GM13976 (cell line): ENCODE measurements around the gene RPP21.

Experiments
- DNase-seq: peaks from one replicate; pipeline ENCODE4 v3.0.0; 2012; ENCODE audit warnings: low spot score
- in situ Hi-C: fragments of 300-500 bp; cut with MboI; formaldehyde crosslinking; loops from one replicate; pipeline ENCODE4 v1.12.0; 2022; ENCODE audit warnings: low sequenced_read_pairs, mixed read lengths, inconsistent platforms; ENCODE audit not compliant: unreplicated experiment
- TF ChIP-seq, protein P1 (sequence below): IDR thresholded peaks from 2 replicates; pipeline ENCODE4 v1.5.1; 2012; ENCODE audit warnings: borderline replicate concordance, mild to moderate bottlenecking; ENCODE audit not compliant: insufficient read depth; ENCODE audit errors: extremely low read depth, missing control alignments, control extremely low read depth

Gene RPP21

DNA sequence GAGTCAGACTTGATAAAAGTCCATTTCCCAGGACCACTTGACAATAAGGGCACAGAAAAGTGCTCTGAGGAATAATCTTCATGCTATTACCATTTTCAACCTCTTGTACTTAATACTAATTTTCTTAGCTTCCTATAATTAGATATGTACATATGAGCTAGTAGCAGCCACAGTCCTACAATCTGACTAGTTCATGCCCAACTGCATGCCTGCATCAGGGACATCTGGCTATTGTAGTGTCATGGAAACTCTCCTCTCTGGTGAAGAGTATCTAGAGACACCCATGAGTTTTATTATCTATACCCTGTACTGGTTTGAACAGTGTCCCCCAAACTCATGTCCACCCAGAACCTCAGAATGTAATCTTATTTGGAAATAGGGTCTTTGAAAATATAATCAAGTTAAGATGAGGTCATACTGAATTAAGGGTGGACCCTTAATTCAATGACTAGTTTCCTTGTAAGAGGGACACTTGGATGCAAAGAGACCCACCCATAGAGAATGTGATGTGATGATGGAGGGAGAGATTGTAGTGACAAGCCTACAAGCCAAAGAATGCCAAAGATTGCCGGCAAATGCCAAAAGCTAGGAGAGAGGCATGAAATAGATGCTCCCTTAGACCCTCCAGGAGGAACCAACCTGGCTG lies 32.2 kb upstream of the RPP21 start:
- no peak for DNase-seq
- in situ Hi-C loops: no loop called here
- TF ChIP-seq, protein P1, sequence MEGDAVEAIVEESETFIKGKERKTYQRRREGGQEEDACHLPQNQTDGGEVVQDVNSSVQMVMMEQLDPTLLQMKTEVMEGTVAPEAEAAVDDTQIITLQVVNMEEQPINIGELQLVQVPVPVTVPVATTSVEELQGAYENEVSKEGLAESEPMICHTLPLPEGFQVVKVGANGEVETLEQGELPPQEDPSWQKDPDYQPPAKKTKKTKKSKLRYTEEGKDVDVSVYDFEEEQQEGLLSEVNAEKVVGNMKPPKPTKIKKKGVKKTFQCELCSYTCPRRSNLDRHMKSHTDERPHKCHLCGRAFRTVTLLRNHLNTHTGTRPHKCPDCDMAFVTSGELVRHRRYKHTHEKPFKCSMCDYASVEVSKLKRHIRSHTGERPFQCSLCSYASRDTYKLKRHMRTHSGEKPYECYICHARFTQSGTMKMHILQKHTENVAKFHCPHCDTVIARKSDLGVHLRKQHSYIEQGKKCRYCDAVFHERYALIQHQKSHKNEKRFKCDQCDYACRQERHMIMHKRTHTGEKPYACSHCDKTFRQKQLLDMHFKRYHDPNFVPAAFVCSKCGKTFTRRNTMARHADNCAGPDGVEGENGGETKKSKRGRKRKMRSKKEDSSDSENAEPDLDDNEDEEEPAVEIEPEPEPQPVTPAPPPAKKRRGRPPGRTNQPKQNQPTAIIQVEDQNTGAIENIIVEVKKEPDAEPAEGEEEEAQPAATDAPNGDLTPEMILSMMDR: no peak

DNA sequence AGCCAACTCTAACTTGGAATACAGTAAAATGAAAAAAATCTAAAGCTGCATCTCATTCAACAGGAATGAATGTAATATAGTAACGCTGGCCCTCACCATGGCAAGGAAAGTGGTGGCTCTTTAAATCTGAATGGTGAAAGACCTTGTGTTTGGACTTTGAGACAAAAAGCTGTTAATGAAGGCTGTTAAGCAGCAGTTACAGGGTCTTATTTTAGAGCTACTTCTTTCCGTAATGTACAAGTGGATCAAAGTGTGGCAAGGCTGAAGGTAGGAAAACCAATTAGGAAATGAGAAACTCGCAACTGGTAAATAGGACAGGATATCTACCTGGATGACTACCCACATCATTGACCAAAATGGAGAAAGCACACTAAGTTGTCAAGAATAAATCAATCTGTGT lies 29.8 kb upstream of the RPP21 start:
- TF ChIP-seq, protein P1: no peak
- DNase-seq: no peak
- in situ Hi-C loops: no loop called here

DNA sequence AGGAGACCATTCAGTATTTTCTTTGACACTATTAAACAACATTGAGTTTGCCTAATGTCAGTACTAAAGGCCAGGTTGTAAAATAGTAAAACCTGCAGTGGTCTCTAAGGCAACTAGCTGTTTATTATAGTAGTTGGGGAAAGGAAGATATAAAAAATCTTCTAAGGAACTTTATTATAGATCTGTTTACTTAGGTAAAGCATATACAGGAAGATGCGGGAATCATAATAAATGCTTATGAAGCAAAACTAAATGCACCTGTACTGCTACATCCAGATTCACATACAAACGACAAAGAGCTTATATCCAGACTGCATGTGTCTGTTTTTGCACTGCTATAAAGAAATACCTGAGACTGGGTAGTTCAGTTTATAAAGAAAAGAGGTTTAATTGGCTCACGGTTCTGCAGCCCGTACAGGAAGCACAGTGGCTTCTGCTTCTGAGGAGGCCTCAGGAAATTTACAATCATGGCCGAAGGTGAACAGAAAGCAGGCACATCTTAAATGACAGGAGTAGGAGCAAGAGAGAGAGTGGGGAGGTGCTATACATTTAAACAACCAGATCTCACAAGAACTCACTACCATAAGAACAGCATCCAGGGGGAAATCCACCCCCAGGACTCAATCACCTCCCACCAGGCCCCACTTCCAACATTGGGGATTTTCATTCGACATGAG lies 26.9 kb upstream of the RPP21 start:
- no peak for DNase-seq
- in situ Hi-C loops: no loop called here
- TF ChIP-seq, protein P1: no peak

DNA sequence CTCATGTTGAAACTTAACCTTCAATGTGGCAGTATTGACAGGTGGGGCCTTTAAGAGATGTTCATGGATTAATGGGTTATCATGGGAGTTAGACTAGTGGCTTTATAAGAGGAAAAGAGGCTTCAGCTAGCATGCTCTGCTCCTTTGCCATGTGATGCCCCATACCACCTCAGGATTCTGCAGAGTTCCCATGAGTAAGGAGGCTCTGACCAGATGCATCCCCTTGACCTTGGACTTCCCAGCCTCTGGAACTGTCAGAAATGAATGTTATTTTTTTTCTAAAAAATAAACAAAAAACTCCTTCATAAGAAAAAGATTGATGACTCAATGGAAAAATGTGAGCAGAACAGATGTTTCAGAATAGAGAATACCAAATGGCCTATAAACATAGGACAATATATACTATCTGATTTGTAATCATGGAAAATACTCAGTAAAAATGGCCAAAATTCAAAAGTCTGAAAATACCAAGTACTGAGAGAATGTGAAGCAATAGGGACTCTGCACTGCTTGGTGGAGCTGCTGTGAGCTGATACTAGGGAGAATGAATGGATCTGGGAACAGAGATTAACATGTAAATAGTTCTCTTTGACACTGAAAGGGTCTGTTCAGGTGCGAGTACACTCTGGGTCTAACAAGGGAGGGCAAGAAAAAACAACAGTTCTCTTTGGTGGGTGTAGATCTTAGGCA lies 25.7 kb upstream of the RPP21 start:
- no peak for DNase-seq
- in situ Hi-C loops: no loop called here

DNA sequence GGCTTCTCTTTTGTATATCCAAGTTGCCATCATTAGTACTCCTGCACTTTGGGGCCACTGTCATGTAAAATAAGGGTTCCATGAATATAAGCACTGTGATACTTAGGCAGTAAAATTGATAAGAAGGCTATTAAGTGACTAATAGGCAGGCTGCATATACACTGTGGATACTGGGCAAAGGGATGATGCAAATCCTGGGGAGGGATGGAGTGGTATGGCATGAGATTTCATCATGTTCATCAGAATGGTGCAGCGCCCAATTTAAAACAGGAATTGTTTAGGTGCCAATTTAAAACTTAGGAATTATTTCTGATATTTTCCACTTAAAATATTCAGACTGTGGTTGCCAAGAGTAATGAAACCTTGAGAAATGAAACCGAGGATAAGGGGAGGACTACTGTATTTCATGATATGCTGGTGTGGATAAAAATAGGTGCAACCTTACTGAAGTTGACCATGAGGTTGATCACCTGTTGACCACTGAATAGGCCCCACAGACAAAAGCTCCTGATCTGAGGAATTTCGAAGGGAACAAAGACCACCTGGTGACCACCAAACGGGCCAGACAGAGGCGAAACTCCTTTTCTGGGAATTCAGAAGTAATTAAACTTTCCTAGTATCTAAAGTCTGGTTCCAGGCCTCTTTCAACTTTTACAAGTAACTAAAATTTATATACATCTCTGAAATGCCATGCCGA lies 23.1 kb upstream of the RPP21 start:
- TF ChIP-seq, protein P1: no peak
- DNase-seq: no peak
- in situ Hi-C loops: no loop called here

More for the DNA sequence above, 25.7 kb upstream of the RPP21 start:
- TF ChIP-seq, protein P1: no peak
